Kidney capillary endothelial cell (primary cell): ENCODE measurements around the gene JTB.
A peak's percentile ranks its signal among the peaks of the same experiment; 100 is the strongest.

Experiments used
- DNase-seq: peaks from one replicate; pipeline ENCODE4 v3.0.0-alpha.2; 2018; ENCODE audit warnings: low spot score

JTB gene

DNA sequence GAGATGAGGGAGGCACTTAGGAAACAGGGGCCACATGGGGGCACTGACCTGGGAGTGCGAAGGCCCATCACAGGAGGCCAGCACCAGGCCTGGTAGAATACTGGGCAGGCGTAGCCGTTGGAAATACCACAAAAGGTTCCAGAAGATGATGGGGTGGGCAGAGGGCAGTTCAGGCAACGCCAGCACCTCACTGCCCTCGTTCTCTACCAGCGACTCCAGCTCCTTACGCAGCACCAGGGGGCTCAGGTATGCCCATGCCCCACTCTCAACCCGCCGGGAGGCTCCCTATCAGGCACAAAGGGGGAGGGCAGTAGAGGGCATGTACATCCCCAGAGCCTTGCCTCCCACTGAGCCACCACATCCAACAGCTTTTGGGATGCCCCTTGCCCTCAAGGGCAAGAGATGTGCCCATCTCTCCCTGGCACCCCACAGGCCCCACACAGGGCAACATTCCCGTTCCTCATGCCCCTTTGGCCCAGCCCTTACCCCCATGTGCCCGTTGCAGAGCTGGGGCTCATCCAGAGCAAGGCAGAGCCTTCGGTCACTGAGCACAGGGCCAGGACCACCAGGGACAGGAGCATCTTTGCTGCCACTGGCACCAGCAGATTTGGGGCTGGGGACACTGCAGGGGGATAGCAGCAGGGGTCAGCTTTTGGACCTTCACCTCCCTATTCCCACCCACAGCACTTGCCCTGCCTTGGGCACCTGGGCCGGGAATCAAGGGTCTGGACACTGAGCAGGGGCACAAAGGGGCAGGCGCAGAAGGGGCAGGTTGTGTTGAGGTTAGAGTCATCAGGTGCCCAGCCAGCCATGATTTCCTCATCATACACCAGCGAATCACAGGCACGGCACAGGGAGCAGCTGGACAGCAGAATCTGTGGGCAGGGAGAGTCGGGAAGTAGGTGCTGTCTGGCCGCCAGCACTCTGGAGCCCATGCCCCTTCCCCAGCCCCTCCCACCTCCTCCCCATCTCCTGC is 45.0 kb downstream of the JTB start:
- DNase-seq, result no peak

DNA sequence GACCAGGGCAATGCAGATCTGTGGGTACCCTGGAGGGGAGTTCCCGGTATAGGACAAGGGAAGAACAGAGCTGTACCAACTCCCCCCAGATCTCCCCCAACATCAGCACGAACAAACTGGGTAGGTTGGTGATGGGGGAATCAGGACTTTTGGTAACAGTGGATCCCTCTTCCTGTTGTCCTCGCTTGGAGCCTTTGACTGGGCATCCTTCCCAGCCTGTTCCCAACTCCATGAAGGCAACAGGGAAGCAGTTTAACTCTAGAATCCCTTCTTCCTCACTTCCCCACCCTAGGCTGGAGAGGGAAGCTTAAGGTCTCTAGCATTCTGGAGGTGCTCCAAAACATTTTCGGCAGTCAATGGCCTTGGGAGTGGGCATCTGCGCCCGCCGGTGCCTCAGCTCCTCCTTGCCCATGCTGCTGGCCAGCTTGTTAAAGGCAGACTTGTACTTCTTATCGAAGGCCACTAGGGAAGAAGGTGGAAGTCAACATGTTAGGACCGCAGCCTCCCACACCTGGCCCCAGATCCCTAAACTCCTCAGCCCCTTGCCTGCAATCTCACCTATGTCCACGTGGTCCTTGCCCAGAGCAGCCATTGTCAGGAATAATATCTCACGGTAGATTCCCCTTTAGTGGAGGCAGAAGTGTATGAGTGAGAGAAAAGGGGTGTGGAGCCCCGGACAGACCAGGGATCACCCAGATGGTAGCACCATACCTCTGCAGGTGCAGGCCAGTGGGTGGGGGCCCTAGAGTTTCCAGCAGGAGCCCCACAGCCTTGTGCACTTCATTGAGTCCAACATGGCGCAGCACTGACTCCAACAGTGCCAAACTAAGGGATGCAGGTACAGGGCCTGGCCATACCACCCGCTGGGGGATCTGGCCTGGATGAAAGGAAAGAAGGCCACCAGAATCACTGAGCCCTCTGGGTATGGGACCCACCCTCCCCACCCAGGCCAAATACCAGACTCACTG is 47.2 kb downstream of the JTB start:
- no peak for DNase-seq

DNA sequence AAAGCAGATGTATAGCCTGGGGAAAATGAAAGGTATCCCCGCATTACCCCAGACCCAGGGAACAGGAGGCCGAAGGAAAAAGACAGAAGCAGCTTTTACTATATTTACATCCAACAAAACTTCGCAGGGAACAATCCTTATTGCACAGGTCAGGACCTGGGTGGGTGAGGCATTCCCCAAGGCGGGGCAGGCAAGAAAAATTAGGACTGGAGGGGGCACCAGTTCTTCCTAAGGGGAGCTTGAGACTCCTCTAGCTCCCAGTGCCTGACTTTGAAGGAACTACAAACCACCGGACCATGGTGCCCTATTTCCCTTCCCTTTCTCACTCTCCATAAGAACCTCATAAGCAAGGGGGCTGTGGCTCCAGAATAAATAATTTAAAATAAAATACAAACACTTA is 48.0 kb downstream of the JTB start:
- no peak for DNase-seq

DNA sequence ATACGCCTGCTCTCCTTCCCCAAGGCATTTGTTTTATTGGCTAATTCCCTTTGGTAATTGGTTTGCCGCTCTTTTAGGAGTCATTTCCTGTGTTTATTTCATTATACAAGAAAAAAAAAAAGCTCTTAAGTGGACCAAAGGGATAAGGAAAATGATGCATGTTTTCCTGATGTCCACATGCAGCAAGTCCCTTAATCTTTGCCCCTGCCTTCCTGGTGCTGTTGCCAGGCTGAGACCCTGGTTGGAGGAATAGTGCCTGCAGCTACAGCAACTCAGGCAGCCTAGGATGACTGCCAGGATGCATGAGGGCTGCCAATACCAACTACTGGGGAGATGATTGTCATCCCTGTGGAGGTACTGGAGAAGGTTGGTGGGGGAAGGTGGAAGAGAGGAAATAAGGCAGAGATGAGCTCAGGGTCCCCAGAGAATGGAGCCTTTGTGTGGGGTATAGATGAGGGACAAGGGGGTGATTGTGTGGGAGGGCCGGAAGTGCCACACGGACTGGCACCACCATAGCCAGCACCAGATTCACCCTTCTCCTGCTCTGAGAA is 48.6 kb downstream of the JTB start:
- peak; percentile 52 for DNase-seq

DNA sequence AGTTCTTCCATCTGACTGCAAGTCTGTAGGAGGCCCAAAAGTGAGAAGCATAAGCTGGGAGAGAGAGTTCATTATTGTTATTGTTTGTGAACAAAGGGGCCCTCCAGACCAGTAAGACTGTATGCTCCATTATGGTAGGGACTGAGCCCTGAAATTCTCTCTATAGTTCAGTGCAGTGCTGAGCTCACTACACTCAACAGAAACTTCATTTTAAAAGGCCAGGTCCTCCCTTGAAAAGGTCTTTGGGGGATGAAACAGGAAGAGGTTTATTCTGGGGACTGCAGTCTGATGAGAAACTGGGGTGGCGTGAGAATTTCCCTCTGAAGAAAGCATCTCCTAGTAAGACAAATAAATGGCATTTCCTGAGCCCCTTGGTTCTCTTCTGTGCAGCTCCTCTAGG is 49.2 kb downstream of the JTB start:
- DNase-seq, result no peak

DNA sequence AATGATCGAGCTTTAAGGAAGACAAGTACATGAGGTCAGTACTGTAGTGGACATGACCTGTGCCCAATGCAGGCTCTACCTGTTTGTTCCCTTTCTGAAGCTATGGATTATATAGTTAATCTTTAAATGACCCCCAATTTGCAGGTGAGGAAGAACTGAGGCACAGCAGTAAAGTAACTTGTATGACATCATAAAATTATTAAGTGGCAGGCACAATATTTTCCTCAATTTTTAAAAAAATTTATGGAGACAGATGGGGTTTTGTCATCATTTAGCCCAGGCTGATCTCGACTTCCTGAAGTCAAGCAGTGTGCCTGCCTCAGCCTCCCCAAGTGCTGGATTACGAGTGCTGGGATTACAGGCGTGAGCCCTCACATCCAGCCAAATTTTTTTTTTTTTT is 51.1 kb downstream of the JTB start:
- DNase-seq, result no peak
